H1 (cell line): Measurements from ENCODE around the gene MED12L.

ENCODE experiments used
- BACH1 ChIP-seq: IDR thresholded peaks from 2 replicates; pipeline ENCODE4 v1.6.1; 2012; ENCODE audit warnings: low read length, improper control_type of control experiment
- CEBPB ChIP-seq: IDR thresholded peaks from 2 replicates; pipeline ENCODE4 v1.6.1; 2012; ENCODE audit warnings: low read depth, low read length
- CHD2 ChIP-seq: IDR thresholded peaks from 2 replicates; pipeline ENCODE4 v1.6.1; 2012; ENCODE audit warnings: low read length, improper control_type of control experiment
- EP300 ChIP-seq, 2 experiments: IDR thresholded peaks; 1 replicate in 1 of 2; 2 replicates in 1 of 2; pipeline ENCODE4 v1.6.1; 2011 to 2012; ENCODE audit warnings: low read depth in 2 of 2, low read length in 2 of 2, mild to moderate bottlenecking in 2 of 2, borderline replicate concordance in 1 of 2, inconsistent platforms in 1 of 2, moderate library complexity in 1 of 2
- EZH2 ChIP-seq: fragments of 200-600 bp; sonication (generic); IDR thresholded peaks from 2 replicates; pipeline ENCODE4 v1.7.1; 2012; ENCODE audit warnings: low read depth, mild to moderate bottlenecking, moderate library complexity, low read length, inconsistent platforms; ENCODE audit not compliant: severe bottlenecking
- PHF8 ChIP-seq: fragments of 200-600 bp; sonication (generic); conservative IDR thresholded peaks from 2 replicates; pipeline ENCODE4 v1.7.1; 2012; ENCODE audit warnings: low read depth, mild to moderate bottlenecking, inconsistent platforms, low read length, moderate library complexity
- RAD21 ChIP-seq, 2 experiments: IDR thresholded peaks in 1 of 2; conservative IDR thresholded peaks in 1 of 2; 2 replicates each; pipeline ENCODE4 v1.6.1; 2011; ENCODE audit warnings: low read depth in 2 of 2, low read length in 2 of 2, improper control_type of control experiment in 1 of 2, inconsistent platforms in 1 of 2, mild to moderate bottlenecking in 1 of 2, moderate library complexity in 1 of 2
- SAP30 ChIP-seq: fragments of 300-600 bp; sonication (generic); IDR thresholded peaks from 2 replicates; pipeline ENCODE4 v1.7.1; 2012; ENCODE audit warnings: low read length, moderate library complexity, mild to moderate bottlenecking, inconsistent platforms; ENCODE audit not compliant: insufficient read depth, insufficient replicate concordance
- SRF ChIP-seq: IDR thresholded peaks from 2 replicates; pipeline ENCODE4 v1.6.1; 2011; ENCODE audit warnings: mild to moderate bottlenecking, low read depth, low read length, moderate library complexity
- TAF1 ChIP-seq: IDR thresholded peaks from 2 replicates; pipeline ENCODE4 v1.6.1; 2011; ENCODE audit warnings: mild to moderate bottlenecking, low read depth, low read length
- TF ChIP-seq, protein P1 (sequence below): IDR thresholded peaks from 2 replicates; pipeline ENCODE4 v1.6.1; 2012; ENCODE audit warnings: inconsistent platforms
- TF ChIP-seq, protein P2 (sequence below), 3 experiments: IDR thresholded peaks; 1 replicate in 2 of 3; 2 replicates in 1 of 3; pipeline versions ENCODE4 v1.5.1 to v1.6.1; 2011; ENCODE audit warnings: low read length in 3 of 3, mild to moderate bottlenecking in 3 of 3, inconsistent platforms in 2 of 3, low read depth in 1 of 3, moderate library complexity in 1 of 3; ENCODE audit not compliant: insufficient read depth in 1 of 3; ENCODE audit errors: control extremely low read depth in 1 of 3

DNA sequence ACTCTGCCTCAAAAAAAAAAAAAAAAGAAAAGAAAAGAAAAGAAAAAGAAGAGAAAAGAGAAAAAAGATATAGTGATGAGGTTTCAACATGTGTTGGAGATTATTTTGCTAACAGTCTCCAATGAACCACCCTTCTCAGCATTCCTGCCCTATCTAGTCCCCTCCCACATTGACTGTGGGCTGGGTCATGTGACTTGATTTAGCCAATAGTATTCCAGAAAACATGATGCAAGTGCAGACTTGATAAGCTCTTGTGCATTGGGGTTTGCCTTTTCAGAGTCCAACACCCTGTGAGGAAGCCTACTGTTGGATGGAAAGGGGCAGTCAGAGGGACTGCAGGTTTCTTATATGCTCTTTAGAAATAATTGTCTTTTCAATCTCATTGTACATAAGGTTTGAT lies 37.8 kb upstream of the MED12L start:
- TF ChIP-seq PHF8, result no peak
- no peak for TF ChIP-seq SAP30
- TF ChIP-seq EP300 (IDR thresholded peaks at IDR 0.05; ENCODE audit: borderline replicate concordance in 1 of 2, low read depth in 2 of 2, low read length in 2 of 2), result no peak
- no peak for TF ChIP-seq TAF1
- no peak for TF ChIP-seq EZH2
- TF ChIP-seq CEBPB, result no peak
- TF ChIP-seq, protein P1, sequence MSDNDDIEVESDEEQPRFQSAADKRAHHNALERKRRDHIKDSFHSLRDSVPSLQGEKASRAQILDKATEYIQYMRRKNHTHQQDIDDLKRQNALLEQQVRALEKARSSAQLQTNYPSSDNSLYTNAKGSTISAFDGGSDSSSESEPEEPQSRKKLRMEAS, result no peak
- TF ChIP-seq BACH1, result no peak
- TF ChIP-seq, protein P2, sequence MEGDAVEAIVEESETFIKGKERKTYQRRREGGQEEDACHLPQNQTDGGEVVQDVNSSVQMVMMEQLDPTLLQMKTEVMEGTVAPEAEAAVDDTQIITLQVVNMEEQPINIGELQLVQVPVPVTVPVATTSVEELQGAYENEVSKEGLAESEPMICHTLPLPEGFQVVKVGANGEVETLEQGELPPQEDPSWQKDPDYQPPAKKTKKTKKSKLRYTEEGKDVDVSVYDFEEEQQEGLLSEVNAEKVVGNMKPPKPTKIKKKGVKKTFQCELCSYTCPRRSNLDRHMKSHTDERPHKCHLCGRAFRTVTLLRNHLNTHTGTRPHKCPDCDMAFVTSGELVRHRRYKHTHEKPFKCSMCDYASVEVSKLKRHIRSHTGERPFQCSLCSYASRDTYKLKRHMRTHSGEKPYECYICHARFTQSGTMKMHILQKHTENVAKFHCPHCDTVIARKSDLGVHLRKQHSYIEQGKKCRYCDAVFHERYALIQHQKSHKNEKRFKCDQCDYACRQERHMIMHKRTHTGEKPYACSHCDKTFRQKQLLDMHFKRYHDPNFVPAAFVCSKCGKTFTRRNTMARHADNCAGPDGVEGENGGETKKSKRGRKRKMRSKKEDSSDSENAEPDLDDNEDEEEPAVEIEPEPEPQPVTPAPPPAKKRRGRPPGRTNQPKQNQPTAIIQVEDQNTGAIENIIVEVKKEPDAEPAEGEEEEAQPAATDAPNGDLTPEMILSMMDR (IDR thresholded peaks at IDR 0.05; ENCODE audit: control extremely low read depth in 1 of 3, insufficient read depth in 1 of 3, low read depth in 1 of 3, low read length in 3 of 3), result no peak
- TF ChIP-seq CHD2, result no peak
- TF ChIP-seq RAD21 (IDR thresholded peaks at IDR 0.05 in 1 of 2, conservative IDR thresholded peaks at IDR 0.05 in 1 of 2; ENCODE audit: low read depth in 2 of 2, low read length in 2 of 2), result no peak
- TF ChIP-seq SRF, result no peak
